Bronchial epithelial cell (primary cell): ENCODE data around the gene HSPA1A. TPM values are rescaled to one million over a fixed set of nuclear protein-coding genes. Genes with fewer than 3 reads are reported as not detected.

Experiments used
- DNase-seq: peaks from one replicate; pipeline ENCODE4 v3.0.0-alpha.2; 2010; ENCODE audit warnings: low read depth
- FAIRE-seq: peaks from 2 replicates; lab custom pipeline; 2011; peaks lifted over from hg19 to GRCh38; lab: Jason Lieb, UNC
- H3K27me3 ChIP-seq: 2 replicates; pipeline ENCODE4 v1.5.1; 2011; ENCODE audit warnings: low read length; ENCODE audit not compliant: control insufficient read depth, insufficient read depth
- H3K36me3 ChIP-seq: 2 replicates; pipeline ENCODE4 v1.5.1; 2011; ENCODE audit warnings: low read length; ENCODE audit not compliant: control insufficient read depth, insufficient read depth
- H3K4me3 ChIP-seq: 2 replicates; pipeline ENCODE4 v1.5.1; 2011; ENCODE audit warnings: mild to moderate bottlenecking, low read depth, low read length, control low read depth
- CTCF ChIP-seq: IDR thresholded peaks from 2 replicates; pipeline ENCODE4 v1.5.1; 2011; ENCODE audit warnings: mild to moderate bottlenecking, moderate library complexity, low read length, control low read depth, inconsistent platforms; ENCODE audit not compliant: insufficient read depth, severe bottlenecking
- total RNA-seq: library from RNA; depleted of rRNA; stranded (reverse); fragments of >200 nt; gene quantifications from 2 replicates; pipeline ENCODE4 v1.2.1, GENCODE V29; 2014

The HSPA1A gene
- 50.3 and 55.3 TPM in 2 replicates for total RNA-seq

GRCh38 chr6:31815025-31815838, at the start of gene HSPA1A, which contains the start of gene HSPA1L:
Gene HSPA1A (plus strand): TSS chr6:31815543. CDS start chr6:31815757, 214 bp downstream.
Gene HSPA1L (minus strand): TSS chr6:31815283. CDS start chr6:31811972, 3,311 bp downstream.
- FAIRE-seq (no peak), DNase-seq (peak; percentile 87)
- no peaks in the 10 kb centered on the region for H3K36me3 ChIP-seq
- no peaks in the 10 kb centered on the region for H3K27me3 ChIP-seq
- H3K4me3 ChIP-seq = peak within 1 kb of the TSS; percentile 51
- no peak for TF ChIP-seq CTCF

- no peak for DNase-seq
- H3K27me3 ChIP-seq = no peaks in the 10 kb centered on the region
- no peak overlapping the region for H3K4me3 ChIP-seq
- no peak for FAIRE-seq
- no peak for TF ChIP-seq CTCF
- peaks cover 2% of the 10 kb centered on the region for H3K36me3 ChIP-seq
Observed at GRCh38 chr6:31765559-31765909, 49.8 kb upstream of the HSPA1A start.

- no peak for DNase-seq
- H3K4me3 ChIP-seq = no peak overlapping the region
- no peak for TF ChIP-seq CTCF
- peaks cover 1% of the 10 kb centered on the region for H3K36me3 ChIP-seq
- no peak for FAIRE-seq
- H3K27me3 ChIP-seq = no peaks in the 10 kb centered on the region
Observed at GRCh38 chr6:31765910-31766794, 49.2 kb upstream of the HSPA1A start.

GRCh38 chr6:31767096-31767645, 48.2 kb upstream of the HSPA1A start:
- Histone ChIP-seq H3K4me3 (no peak overlapping the region), H3K27me3 (no peaks in the 10 kb centered on the region), H3K36me3 (no peaks in the 10 kb centered on the region)
- DNase-seq (no peak), FAIRE-seq (no peak)
- no peak for TF ChIP-seq CTCF

GRCh38 chr6:31768363-31769257, 46.7 kb upstream of the HSPA1A start:
- no peak overlapping the region for H3K4me3 ChIP-seq
- H3K27me3 ChIP-seq = no peaks in the 10 kb centered on the region
- FAIRE-seq (no peak), DNase-seq (no peak)
- TF ChIP-seq CTCF = no peak
- no peaks in the 10 kb centered on the region for H3K36me3 ChIP-seq
